HCEC 1CT (cell line): Measurements from ENCODE around the gene VSX2.

Experiments
- DNase-seq: peaks from one replicate; pipeline ENCODE4 v3.0.0-alpha.2; 2017

Gene VSX2

DNA sequence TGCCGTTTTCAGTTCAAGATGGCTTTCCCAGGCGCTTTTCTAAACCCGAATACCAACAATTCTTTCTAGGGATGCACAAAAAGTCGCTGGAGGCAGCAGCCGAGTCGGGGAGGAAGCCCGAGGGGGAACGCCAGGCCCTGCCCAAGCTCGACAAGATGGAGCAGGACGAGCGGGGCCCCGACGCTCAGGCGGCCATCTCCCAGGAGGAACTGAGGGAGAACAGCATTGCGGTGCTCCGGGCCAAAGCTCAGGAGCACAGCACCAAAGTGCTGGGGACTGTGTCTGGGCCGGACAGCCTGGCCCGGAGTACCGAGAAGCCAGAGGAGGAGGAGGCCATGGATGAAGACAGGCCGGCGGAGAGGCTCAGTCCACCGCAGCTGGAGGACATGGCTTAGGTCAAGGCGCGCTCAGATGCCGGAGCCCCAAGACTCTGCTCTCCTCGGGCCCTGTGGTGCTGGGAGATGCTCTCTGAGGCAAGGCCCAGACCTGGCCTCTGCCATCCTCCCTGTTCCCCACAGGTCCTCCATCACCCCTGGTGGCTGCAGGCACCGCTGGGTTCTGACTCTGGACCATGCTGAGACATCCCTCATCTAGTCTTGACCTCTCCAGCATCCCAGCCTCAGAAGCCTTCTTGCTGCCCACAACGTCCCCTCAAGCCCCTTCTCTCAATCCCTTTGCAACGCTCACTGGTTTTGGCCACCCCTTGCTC is 21.4 kb downstream of the VSX2 start:
- no peak for DNase-seq

DNA sequence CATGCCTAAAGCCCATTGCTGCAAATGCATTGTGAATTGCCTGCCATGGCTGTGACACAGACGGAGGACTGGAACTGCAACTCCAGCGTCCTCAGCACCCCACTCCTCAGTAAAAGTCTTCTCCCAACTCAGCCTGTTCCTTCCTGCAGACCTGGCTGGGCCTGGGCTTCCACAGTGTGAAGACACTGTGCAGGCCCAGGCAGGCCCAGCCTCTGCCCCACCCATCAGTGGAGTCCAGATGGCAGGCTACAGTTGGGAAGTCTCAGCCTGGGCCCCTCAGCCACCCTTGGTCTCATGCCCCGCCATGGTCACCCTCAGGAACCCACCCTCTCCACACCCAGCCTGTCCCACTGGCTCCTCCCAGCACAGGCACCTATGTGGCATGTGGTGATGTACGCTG is 22.0 kb downstream of the VSX2 start:
- no peak for DNase-seq

DNA sequence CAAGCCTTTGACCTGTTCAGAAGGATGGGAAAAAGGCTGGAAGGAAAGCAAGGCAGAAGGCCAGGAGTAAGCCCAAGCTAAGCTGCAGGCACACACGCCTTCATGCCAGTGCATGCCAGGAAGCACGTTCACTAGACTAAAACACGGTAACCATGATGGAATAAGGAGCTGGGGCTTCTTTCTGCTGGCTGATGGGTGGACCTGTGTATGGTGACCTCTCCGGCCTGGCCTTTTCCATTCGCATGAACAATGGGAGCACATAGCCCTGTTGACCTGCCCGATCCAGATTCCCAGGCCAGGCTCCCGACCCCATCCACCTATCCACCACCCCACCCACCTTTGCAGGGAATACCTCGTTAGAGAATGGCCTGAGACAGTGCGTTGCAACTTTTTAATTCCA is 22.8 kb downstream of the VSX2 start:
- no peak for DNase-seq

DNA sequence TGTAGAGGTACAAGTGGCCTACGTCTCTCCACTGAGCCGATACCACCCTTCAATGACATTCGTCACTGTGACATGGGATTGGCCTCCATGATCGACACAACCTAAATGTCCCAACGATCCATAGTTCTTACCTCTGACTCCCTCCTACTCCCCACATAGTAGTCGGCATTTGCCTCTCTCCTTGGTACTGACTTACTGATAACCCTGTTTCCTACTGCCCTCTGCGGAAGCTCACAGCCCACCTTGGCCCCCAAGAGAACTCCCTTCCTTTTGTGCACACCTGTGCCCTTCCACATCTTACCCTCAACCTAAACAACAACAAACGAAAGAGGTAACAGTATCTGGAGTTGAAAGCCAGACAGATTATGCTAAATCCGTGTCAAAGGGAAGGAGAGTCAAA is 23.9 kb downstream of the VSX2 start:
- no peak for DNase-seq

DNA sequence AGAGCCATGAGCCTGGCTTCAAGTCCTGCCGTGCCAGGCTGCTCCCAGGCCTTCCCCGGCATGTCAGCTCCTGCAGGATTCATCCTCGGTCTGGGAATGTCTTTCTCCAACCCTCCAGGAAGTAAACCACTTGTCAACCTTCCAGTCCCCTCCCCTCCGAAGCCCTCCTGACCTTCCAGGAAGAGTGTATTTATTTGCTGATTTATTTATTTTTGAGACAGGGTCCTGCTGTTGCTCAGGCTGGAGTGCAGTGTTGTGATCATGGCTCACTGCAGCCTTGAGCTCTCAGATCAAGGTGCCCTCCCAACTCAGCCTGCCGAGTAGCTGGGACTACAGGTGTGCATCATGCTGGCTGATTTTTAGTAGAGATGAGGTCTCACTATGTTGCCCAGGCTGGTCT is 24.7 kb downstream of the VSX2 start:
- no peak for DNase-seq

DNA sequence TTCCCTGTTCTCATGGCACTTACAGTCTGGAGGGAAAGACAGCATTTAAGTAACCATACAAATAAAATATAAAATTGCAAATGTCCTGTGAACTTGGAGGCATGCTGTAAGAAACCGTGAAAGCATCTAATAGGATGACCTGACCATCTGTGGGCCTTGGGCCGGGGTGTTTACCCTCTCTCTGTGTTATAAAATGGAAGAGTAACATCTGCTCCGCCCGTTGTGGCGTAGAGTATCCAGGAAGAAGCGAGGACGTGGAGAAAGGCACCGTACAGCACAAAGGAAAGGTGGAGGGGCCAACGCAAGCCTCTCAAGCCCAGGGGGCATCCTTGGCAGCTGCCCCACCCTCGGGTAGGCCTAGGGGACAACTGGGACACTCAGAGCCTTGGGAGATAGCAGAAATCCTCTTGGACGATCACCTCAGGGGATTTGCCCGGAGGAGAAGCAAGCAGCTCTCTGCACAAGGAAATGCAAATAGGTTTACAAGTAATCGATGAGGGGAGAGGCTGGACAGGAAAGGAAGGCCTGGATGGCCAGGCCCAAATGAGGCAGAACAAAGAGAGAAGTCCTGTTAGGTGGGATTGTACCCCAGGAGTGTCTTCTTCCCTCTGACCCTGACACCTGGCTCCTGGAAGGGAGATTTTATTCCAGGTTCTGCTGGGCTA is 26.2 kb downstream of the VSX2 start:
- no peak for DNase-seq

DNA sequence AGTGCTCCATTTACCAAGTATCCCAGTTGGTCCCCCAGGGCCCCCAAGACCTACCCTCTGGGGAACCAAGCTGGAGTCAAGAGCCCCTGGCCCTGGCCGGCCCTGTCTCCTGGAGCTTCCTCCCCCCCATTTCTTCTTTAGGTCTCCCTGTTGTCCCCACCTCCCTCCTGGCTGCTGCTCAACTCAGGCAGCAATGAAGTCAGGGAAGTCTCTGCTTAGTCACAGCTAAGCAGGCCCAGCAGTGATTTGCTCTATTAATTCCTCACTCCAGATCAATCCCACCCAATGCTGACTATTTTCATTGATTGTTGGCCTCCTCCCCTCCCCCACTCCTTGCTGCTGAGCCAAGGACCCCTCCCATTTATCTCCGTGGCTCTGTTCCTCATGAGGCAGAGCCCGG is 28.3 kb downstream of the VSX2 start:
- DNase-seq, result no peak

DNA sequence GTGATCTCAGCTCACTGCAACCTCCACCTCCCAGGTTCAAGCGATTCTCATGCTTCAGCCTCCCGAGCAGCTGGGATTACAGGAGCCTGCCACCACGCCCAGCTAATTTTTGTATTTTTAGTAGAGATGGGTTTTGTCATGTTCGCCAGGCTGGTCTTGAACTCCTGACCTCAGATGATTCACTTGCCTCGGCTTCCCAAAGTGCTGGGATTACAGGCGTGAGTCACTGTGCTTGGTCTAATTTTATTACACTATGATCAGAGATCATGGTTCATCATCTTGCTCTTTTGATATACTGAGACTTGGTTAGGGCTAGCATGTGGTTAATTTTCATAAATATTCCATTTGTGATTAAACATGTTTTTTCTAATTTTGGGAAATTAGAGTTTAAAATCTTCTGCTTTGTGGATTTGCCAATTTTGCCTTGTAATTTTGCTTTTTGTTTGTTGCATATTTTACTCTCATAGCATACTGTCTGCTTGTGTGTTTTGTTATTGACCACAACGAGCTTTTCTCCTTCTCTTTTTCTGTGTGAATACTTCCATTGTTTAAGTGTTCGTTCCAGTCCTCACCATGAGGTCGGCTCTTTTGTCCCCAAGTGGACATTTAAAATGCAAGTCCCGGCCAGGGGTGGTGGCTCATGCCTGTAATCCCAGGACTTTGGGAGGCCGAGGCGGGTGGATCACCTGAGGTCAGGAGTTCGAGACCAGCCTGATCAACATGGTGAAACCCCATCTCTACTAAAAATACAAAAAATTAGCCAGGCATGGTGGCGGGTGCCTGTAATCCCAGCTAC is 31.3 kb downstream of the VSX2 start:
- DNase-seq, result peak; percentile 81

DNA sequence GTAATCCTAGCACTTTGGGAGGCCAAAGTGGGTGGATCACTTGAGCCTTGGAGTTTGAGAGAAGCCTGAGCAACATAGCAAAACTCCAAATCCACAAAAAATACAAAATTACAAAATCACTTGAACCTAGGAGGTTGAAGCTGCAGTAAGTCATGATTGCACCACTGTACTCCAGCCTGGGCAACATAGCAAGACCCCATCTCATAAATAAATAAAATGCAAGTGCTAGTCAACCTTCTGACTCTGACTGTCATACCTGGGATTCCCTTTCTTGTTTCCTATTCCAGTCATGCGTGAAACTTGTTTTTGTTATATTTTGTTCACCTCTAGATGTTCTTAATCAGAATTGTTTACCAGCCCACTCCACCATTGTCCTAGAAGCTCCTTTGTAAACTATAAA is 32.1 kb downstream of the VSX2 start:
- DNase-seq, result no peak

DNA sequence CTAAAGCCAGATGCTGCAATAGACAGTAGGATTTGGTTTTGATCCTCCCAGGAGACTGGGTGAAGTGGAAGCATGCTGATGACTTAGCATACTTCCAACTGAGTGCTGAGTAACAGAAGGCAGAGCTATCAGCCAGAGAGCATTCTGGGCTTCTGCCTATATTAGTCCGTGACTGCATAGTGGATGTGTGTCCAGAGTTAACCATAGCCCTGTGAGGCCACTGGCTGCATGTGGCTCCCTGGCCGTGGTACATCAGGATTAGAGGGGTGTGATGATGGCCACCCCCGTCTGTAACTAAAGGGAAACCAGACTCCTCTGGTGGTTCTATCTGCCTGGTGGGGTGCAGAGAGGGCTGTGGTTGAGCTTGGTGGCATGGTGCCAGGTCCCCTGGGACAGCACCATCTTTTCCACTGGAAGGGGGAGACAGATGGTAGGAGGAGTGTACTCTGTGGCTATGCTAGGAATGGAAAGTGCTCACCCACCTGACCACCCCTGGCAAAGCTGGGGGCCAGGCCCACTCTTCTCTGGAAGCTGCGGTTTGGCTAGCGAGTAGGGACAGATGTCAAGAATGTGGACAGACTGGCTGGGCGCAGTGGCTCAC is 36.1 kb downstream of the VSX2 start:
- peak; percentile 77 for DNase-seq

DNA sequence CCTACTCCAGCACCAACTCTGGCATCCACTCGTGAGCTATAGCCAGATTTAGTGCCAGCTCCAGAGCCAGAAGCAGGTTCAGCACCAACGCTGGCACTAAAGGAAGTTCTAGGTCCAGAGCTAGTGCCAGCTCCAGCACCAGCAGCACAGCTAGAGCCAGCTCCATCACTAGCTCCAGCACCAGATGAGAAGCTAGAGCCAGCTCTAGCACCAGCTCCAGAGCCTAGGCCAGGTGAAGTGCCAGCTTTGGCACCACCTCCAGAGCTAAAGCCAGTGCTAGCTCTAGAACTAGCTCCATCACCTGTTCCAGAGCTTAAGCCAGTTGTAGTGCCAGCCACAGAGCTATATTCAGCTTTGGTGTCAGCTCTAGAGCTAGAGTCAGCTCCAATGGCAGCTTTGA is 38.8 kb downstream of the VSX2 start:
- DNase-seq, result no peak

DNA sequence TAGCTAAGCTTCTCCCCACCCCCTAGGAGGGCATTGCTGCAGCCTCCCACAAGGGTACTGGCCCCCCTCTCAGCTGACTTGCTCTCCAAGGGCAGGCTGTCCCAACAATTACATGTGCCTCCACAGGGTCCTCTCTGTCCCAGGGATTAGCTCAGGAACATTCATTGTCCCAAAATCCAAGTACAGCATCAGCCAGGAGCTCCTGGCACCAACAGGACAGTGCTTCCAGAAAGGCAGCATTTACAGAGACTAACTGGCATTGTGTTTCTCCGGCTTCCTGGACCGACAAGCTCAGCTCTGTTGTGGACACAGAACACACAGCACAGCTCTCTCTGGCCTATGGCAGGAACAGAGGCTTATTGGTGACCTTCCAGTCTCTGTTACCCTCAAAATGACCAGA is 41.8 kb downstream of the VSX2 start:
- no peak for DNase-seq

DNA sequence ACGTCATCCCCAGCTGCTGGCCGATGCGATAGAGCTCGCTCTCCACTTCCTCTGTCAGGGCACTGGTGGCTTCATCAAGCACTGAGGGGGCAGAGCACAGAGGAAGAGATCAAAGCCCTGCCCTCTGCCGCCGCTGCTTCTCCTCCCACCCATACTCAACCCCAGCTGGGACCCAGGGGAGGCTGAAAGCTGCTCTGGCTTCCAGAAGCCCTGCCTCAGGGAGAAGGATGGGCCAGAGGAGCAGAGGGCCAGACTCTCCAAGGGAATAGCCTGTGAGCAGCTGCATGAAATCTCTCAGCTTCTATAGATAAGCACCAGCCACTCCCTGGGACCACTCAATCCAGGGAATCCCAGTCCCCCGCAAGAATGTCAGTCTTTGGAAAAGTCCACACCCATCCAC is 47.5 kb downstream of the VSX2 start:
- DNase-seq, result no peak

DNA sequence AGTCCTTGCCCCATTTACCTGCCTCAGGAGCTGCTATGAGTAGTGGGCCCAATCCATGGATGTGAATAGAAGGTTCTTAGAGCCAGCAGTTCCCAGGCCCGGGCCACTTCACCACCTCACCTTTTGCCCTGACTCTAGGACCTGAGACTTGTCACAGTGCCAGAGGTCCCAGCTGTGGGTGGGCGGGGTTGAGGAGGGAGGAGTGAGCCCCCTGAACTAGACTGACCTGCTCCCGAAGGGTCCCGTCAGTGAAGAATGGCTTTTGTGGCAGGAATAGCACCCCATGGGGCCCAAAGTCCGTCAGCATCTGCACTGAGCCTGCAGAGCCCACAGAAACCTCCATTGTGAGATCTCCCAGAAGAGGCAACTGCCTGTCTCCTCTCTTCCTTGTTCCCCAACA is 50.6 kb downstream of the VSX2 start:
- no peak for DNase-seq

DNA sequence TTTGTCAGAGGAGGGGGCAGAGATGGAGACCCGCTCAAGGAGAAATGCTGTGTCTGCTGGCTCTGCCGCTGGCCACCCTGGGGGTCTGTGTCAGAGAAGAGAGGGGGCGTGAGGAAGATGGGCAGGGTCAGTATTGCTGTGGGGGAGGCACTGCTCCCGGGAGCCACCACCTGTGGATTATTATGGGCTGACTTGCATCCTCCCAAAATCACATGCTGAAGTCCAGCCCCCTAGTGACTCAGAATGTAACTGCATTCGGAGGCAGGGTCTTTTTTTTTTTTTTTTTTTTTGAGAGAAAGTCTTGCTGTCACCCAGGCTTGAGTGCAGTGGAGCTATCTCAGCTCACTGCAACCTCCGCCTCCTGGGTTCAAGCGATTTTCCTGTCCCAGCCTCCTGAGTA is 51.2 kb downstream of the VSX2 start:
- no peak for DNase-seq

DNA sequence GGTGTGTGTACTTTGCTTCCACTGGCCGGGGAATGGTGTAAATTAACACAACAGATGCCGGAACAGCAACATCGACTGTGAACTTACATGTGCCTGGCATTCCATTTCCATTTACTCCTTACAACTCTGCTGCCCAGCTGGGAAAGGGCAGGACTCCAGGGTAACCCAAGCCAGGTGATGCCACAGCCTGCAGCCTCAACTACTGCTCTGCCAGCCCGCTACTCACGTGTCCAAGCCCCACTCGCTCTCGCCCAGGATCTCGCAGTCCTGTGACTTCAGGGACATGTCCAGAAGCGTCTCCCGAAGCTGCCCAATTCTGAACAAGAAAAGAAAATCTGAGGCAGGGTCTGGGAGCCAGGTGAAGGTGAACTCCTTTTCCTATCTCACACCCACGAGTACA is 52.8 kb downstream of the VSX2 start:
- no peak for DNase-seq

DNA sequence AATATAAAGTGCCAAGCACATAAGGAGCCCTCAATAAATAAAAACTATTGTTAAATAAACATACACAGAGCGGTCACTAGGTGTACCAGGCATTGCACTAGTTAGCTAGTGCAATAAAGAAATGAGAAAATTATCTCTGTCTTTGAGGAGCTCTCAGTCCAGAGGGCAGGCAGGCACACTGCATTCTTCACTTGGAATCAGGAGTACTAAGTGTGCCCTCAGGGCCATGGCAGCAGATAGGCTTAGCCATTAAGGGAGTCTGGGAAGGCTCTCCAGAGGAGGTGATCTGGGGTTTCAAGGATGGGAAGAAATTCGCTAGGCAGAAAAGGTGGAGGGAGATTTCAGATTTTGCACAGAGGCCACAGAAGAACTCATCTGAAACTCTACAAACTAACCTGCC is 54.4 kb downstream of the VSX2 start:
- no peak for DNase-seq

DNA sequence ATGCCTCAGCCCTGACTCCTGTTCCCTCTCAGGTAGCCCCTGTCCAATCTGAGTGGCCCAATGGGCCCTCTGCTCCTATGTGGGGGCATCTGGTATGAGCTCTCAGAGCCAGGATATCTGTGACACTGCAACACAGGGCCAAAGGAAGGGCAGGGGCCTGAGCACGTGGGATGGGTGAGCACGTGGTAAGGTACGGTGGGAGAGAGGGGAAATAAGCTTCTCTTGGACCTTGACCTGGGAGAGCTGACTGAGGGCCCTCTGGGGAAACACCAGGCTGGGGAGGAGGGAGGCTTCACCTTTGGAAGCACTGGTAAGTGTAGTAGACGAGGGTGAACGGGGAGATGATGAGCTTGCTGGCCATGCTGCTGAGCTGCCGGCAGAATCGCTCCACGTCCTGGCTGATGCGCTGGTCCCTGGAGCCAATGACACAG is 56.8 kb downstream of the VSX2 start:
- DNase-seq, result no peak

DNA sequence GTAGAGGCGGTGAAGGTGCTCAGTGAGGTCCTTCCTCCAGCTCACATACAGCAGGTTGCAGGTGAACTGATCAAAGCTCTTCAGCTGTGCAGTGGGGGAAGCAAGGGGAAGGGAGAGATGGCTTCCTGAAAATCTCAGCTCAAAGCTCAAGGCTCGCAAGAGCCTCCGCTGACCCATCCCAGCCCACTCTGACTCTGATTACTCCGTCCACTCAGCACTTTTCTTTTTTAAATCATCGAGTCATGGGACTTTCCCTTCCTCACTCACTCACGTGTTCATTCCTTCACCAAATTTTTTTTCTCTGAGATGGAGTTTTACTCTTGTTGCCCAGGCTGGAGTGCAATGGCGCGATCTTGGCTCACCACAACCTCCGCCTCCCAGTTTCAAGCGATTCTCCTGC is 58.7 kb downstream of the VSX2 start:
- DNase-seq, result no peak

DNA sequence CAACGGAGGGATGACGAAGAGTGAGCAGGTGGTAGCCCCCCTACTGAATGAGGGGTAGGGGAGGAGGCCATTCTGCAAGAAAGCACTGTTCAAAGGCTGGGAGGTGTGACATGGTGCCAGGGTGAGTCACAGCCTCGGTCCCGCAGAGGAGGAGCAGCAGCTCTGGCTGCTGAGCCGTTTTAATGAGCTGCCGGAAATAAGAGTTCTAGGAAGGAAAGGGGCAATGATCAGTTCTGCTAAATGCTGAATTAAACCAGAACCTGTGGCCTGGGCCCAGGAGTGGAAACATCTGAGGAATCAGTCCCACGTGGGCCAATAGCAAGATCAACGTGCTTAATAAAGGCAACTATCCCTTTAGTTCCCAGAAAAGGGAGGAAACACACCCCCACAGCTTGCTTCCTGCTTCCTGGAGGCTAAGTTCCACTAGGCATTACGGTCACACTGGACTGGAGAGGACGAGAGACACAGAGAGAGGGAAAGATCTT is 59.9 kb downstream of the VSX2 start:
- no peak for DNase-seq

DNA sequence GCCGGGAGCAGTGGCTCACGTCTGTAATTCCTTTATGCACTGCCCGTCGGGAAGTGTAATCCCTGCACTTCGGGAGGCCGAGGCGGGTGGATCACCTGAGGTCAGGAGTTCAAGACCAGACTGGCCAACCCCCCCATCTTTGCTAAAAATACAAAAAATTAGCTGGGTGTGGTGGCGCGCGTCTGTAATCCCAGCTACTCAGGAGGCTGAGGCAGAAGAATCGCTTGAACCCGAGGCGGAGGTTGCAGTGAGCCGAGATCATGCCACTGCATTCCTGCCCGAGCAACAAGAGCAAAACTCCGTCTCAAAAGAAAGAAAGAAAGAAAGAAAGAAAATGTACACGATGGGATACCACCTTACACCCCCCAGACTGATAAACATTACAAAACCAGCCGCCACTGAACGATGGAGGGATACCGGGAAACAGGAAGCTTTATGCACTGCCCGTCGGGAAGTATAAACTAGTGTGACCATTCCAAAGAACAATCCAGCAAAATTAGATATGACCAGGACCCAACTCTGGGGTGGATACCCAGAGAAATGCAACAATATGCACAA is 62.4 kb downstream of the VSX2 start:
- no peak for DNase-seq

DNA sequence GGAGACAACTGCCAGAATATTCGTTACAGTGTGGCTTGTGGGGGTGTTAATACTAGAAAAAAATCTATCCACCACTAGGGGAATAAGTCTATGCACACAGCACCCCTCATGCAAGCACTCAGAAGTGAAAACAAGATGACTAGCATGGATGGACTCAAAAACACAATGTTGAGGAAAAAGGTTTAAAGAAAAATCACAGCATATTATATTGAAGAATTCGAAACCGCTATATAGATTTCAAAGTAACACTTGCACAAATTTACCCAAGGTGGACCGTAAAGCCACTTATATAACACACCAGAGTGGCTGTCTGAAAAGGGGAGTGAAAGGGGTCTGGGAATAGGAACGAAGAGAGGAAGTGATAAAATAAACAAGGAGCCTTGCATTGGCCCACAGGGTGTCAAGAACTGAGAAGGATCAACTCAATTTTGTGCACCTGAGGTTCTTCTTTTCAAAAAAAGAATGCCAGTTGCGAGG is 62.9 kb downstream of the VSX2 start:
- DNase-seq, result peak; percentile 60
